GM18519 (cell line): ENCODE results near the gene MAP7.

Source experiments
- ATAC-seq: cut with Tn5 transposase; IDR thresholded peaks from one replicate; pipeline ENCODE4 v1.9.1; 2021; ENCODE audit warnings: mild to moderate bottlenecking, moderate library complexity; ENCODE audit not compliant: unreplicated experiment, low FRiP score

Gene MAP7

GRCh38 chr6:136350914-136351313 is 199.3 kb downstream of the MAP7 start:
- ATAC-seq = no peak

DNA sequence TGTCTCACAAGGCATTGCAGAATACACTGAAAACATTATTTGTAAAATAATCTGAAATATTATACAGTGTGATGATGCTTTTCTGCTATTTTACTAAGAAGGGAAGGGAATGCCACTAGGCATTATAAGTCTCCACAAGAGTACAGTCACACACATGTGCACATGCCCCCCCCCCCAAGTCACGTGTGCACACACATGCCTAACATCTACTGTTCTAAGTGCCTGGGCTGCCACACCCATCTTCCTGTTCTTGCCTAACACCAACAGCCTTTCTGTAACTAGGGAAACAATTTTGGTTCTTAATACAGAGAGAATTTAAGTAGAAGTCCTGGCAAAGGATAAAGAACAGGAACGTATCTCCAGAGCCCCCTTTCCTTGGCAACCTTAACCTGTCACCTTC is 202.4 kb downstream of the MAP7 start:
- ATAC-seq = no peak

GRCh38 chr6:136345145-136345544 is 205.1 kb downstream of the MAP7 start:
- no peak for ATAC-seq

GRCh38 chr6:136344420-136344819 is 205.8 kb downstream of the MAP7 start:
- ATAC-seq = no peak

DNA sequence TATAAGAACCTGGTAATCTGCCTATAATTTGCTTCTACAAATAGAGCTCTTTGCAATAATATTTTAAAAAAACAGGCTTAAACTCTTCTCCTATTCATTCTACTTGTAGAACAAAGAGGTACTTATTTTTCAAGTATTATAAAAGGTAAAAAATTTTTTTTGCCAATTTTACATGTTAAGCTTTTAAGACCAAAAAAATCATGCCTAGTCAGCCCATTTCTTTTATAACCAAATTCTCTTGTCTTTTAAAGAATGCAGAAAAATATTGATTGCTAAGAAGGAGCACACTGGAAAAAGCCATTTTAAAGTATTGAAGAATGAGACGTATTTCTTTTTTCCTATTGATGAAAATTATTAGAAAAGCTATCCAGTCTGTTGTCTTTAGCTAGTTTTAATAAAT is 206.5 kb downstream of the MAP7 start:
- ATAC-seq = no peak

GRCh38 chr6:136343275-136343674 is 206.9 kb downstream of the MAP7 start:
- no peak for ATAC-seq

- ATAC-seq = no peak
Observed at GRCh38 chr6:136341967-136342366, 208.3 kb downstream of the MAP7 start.

DNA sequence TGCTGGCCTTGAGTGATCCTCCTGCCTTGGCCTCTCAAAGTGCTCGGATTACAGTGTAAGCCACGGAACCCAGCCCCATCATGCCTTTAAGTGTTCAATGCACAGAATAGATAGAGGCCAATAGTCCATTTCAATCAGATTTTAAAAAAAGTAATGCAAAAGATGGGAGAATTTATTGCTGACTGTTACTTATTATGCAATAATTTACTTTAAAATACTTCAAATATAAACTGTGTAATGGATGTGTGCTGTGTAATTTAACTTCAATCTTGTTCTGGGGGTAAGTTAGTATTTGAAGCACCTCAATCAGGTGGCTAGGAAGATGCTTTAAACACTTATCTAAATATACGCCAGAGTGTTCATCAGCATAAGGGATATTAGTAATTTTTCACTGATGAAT is 208.9 kb downstream of the MAP7 start:
- no peak for ATAC-seq

DNA sequence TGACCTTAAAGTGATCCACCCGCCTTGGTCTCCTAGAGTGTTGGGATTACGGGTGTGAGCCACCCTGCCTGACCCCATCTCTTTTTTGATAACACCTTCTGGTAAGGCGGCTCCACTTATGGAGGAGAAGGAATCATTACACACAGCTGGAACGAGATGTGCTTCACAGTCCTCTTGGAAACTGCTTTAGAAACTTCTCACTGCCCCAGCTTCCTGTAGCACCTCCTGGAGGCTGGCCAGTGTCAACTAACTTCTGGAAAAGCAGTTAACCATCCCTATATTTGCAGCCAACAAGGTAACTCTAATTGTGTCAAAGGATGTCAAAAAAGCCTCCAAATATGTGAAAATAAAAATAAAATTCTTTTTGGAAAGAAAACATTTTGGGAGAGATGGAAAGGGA is 211.7 kb downstream of the MAP7 start:
- ATAC-seq = no peak

DNA sequence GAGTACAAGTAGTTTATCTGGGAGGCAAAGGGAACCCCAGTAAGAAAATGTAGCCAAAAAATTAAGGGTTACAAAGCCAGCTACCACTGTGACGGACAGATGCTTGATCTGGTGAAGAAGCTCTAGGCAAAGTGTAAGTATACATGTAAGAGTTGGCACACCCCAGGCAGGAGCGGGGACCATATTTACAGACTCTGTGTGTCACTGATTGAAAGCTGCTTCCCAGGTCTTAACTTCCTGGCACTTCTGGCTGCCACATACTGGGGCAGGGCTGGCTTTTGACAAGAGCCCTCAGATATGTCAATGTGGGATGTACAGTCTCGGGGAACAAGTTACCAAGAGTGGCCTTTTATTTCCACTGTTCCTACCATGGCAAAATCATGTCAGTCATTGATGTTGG is 212.6 kb downstream of the MAP7 start:
- ATAC-seq = no peak

GRCh38 chr6:136337121-136337520 is 213.1 kb downstream of the MAP7 start:
- ATAC-seq = no peak

DNA sequence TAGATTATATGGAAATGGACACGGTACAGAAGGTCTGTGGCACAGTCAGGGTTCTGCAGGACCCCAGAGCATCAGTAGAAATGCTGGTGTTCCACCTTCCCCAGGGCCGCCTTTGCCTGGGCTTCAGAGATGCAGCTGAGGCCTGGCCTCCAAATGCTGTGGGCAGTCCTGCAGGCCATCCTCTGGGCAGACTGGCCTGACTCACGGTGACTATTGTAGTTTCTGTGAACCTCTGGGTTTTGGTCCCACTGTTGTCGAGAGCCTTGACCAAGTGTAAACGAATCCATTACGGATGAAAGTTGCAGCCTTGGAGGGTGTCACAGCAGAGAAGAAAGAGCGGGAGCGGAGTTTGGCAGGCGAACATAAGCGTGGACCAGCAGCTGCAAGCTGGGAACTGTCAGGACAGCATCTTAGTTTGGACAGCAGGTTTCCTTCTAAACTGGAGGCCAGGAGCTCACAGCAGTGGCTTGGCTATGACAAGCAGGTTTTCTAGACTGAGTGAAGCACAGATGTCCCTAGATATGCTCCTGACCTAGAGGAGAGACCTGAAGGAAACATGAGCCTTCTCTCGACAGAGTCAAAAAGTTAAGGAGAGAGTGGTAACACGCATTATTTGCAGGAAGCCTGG is 214.4 kb downstream of the MAP7 start:
- ATAC-seq = no peak

- ATAC-seq = no peak
Observed at GRCh38 chr6:136334853-136335252, 215.4 kb downstream of the MAP7 start.

GRCh38 chr6:136334465-136334846 is 215.8 kb downstream of the MAP7 start:
- no peak for ATAC-seq

- ATAC-seq = no peak
Observed at GRCh38 chr6:136333824-136334464, 216.3 kb downstream of the MAP7 start.

DNA sequence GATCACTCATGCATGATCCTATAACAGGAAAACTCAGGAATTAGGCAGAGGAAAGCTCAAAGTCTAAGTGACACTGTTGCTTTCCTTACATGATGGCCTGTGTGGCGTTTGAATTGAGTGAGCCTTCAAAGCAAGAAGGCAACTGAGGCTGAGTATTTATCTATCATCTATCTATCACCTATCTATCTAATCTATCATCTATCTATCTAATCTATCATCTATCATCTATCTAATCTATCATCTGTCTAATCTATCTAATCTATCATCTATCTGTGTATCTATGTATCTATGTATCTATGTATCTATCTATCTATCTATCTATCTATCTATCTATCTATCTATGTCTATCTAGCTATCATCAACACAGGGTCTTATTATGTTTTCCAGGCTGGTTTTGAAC is 218.8 kb downstream of the MAP7 start:
- no peak for ATAC-seq

DNA sequence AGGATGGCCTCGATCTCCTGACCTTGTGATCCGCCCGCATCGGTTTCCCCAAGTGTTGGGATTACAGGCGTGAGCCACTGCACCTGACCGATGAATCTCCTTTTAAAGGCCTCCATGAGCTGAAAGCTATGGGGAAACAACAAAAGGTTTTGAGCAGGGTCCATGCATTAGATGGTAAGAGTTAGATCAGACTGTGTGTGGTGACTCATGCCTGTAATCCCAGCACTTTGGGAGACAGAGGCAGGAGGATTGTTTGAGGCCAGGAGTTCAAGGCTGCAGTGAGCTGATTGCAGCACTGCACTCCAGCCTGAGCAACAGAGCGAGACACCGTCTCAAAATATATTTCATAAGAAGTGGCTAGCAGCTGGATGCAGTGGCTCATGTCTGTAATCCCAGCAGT is 219.6 kb downstream of the MAP7 start:
- no peak for ATAC-seq

DNA sequence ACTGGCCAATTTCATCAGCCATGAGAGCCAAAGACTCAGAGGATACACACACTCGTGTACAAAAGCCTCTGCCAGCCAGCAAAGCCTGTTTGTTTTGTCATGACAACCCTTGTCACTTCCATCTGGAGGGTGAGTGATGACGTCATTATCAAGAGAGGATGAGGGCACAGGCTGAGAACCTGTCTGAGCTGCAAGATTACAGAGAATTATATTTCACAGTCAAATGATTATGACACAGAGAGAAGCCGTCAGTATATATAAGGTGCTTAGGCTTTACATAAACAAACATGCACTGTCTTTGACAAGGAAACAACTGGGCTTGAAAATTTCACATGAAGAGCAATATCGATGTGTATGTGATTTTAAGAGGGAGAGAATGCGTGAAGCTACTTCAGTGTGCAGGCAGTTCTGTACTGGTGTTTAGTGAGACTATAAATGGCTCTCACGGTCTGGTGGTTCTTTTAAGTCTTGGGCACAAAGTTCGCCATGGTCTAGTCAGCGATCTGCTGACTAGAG is 224.1 kb downstream of the MAP7 start:
- ATAC-seq = no peak

DNA sequence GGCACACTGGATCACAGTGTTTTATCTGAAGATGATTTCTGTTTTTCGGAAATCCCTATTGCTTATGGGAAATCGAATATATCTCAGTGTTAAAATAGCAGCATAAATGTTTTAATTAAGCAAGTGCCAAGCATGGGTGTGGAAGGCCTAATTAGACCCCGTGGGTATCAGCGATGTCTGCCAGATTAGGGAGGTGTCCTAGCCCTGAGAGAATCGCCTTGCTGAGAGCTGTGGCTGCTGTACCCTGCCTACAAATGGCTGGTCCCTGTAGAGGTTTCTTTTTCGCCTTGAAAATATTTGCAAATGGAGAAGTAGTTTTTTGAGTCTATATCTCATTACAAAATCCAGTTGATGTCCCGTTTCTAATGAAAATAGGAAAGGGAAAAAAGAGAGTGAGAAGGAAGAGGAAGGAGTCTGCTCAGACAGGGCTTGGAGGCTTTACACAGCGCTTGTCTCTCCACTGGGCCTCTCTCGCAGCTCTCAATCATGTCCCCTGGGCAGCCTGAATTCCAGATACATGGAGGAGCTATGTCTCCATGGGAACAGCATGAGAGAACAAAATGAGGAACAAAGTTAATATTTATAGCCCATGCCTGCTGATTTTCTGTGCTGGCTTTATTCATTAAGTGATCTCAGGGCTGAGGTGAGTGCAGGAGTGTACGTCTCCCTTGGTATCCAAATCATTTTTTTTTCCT is 225.4 kb downstream of the MAP7 start:
- no peak for ATAC-seq

DNA sequence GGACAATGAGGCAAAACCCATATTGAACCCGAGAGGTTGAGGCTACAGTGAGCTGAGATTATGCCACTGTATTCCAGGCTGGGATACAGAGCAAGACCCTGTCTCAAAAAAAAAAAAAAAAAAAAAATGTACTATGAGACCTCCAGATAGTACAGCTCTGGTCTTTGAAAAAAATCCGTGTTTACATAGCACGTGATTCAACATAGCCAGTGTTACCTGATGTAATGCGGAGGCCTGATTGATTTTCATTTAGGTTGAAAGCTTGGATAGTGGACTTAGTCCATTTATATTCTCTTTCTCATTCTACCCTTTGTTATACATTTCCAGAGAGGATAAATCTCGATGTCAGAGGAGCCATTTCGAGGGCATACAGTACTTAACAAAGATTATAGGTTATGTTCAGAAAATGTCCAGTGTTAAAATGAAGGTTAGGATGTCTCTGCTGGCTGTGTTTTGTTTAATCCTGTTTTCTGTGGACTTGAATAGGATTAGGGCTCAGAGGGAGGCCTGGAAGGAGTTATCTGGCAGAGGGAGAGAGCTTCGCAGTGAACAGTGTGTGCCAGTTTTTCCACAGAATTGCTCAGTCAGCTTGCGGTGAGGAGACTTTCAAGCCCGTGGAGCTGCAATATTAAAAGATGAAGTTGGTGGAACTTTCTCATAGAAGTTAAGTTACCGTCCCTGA is 226.7 kb downstream of the MAP7 start:
- no peak for ATAC-seq

- no peak for ATAC-seq
Observed at GRCh38 chr6:136319732-136320131, 230.5 kb downstream of the MAP7 start.
